SJCRH30 (cell line): ENCODE data around the gene TPRX1. TPM values are rescaled to one million over a fixed set of nuclear protein-coding genes. Genes with fewer than 3 reads are reported as not detected.
"Not testable (repeated sequence)": the region's sequence is repeated elsewhere in the genome, so short reads cannot be mapped to it uniquely, and the experiment has no call there.

Source experiments
- DNase-seq, 2 experiments: peaks; one replicate each; pipeline ENCODE4 v3.0.0-alpha.2; 2015 to 2020
- H3K27ac ChIP-seq: fragments of 250-450 bp; sonication (Bioruptor Pico); 2 replicates; pipeline ENCODE4 v1.5.1; 2020; ENCODE audit warnings: mild to moderate bottlenecking, moderate library complexity
- H3K27me3 ChIP-seq: fragments of 250-450 bp; sonication (Bioruptor Pico); 2 replicates; pipeline ENCODE4 v1.5.1; 2020; ENCODE audit warnings: mild to moderate bottlenecking, moderate library complexity
- H3K36me3 ChIP-seq: fragments of 250-450 bp; sonication (Bioruptor Pico); 2 replicates; pipeline ENCODE4 v1.5.1; 2020; ENCODE audit warnings: mild to moderate bottlenecking, moderate library complexity
- H3K4me1 ChIP-seq: fragments of 250-450 bp; sonication (Bioruptor Pico); 2 replicates; pipeline ENCODE4 v1.5.1; 2020; ENCODE audit warnings: mild to moderate bottlenecking, moderate library complexity
- H3K4me3 ChIP-seq: fragments of 250-450 bp; sonication (Bioruptor Pico); 2 replicates; pipeline ENCODE4 v1.5.1; 2020; ENCODE audit warnings: mild to moderate bottlenecking, moderate library complexity
- H3K9me3 ChIP-seq: fragments of 250-450 bp; sonication (Bioruptor Pico); replicated peaks from 2 replicates; pipeline ENCODE4 v1.5.1; 2020; ENCODE audit warnings: mild to moderate bottlenecking, moderate library complexity
- total RNA-seq: library from RNA; depleted of rRNA; stranded (reverse); fragments of >200 nt; shearing (Covaris generic); gene quantifications from 2 replicates; pipeline ENCODE4 v1.2.3, GENCODE V29; 2014

Gene TPRX1
- total RNA-seq, 1 experiment from 2014 or later, result not detected

- not testable (repeated sequence) for H3K4me3 ChIP-seq, H3K27ac ChIP-seq, H3K27me3 ChIP-seq, H3K36me3 ChIP-seq, DNase-seq, H3K9me3 ChIP-seq
- H3K4me1 ChIP-seq, result peaks cover 20% of the 10 kb centered on the region
Observed at GRCh38 chr19:47816270-47816669, 11.9 kb upstream of the TPRX1 start.

GRCh38 chr19:47813995-47814328 is 9.6 kb upstream of the TPRX1 start:
- Histone ChIP-seq H3K4me3 (no peak overlapping the region), H3K27me3 (no peaks in the 10 kb centered on the region), H3K4me1 (no peaks in the 10 kb centered on the region), H3K27ac (no peak overlapping the region), H3K36me3 (no peaks in the 10 kb centered on the region), H3K9me3 (no peaks in the 10 kb centered on the region)
- no peak for DNase-seq

- no peaks in the 10 kb centered on the region for H3K9me3 ChIP-seq
- no peaks in the 10 kb centered on the region for H3K27me3 ChIP-seq
- no peaks in the 10 kb centered on the region for H3K4me1 ChIP-seq
- peak; percentile 91 to 94 for DNase-seq
- no peak overlapping the region for H3K4me3 ChIP-seq
- no peak overlapping the region for H3K27ac ChIP-seq
- no peaks in the 10 kb centered on the region for H3K36me3 ChIP-seq
Observed at GRCh38 chr19:47813304-47813994, 9.1 kb upstream of the TPRX1 start.

- Histone ChIP-seq H3K27me3 (no peaks in the 10 kb centered on the region), H3K4me3 (no peak overlapping the region), H3K36me3 (no peaks in the 10 kb centered on the region), H3K4me1 (no peaks in the 10 kb centered on the region), H3K27ac (no peak overlapping the region), H3K9me3 (no peaks in the 10 kb centered on the region)
- DNase-seq, result no peak
Observed at GRCh38 chr19:47806435-47806834, 2.1 kb upstream of the TPRX1 start.

- Histone ChIP-seq H3K4me1 (no peaks in the 10 kb centered on the region), H3K9me3 (no peaks in the 10 kb centered on the region), H3K27me3 (no peaks in the 10 kb centered on the region), H3K27ac (no peak overlapping the region), H3K36me3 (no peaks in the 10 kb centered on the region), H3K4me3 (no peak overlapping the region)
- DNase-seq, result no peak
Observed at GRCh38 chr19:47805313-47805712, 962 bp upstream of the TPRX1 start.

GRCh38 chr19:47803671-47804070 is 680 bp downstream of the TPRX1 start:
- H3K4me1 ChIP-seq, DNase-seq, H3K4me3 ChIP-seq: not testable (repeated sequence)

GRCh38 chr19:47803148-47803547 is 1.2 kb downstream of the TPRX1 start:
- not testable (repeated sequence) for H3K27me3 ChIP-seq, H3K4me3 ChIP-seq, H3K36me3 ChIP-seq, H3K27ac ChIP-seq, DNase-seq, H3K9me3 ChIP-seq
- H3K4me1 ChIP-seq, result peaks cover 11% of the 10 kb centered on the region

More at GRCh38 chr19:47803671-47804070, 680 bp downstream of the TPRX1 start:
- not testable (repeated sequence) for H3K27me3 ChIP-seq, H3K9me3 ChIP-seq, H3K27ac ChIP-seq, H3K36me3 ChIP-seq

- no peak for DNase-seq
Observed at GRCh38 chr19:47802521-47803043, 1.8 kb downstream of the TPRX1 start.

GRCh38 chr19:47801270-47801669 is 3.1 kb downstream of the TPRX1 start:
- Histone ChIP-seq H3K4me1 (peaks cover 16% of the 10 kb centered on the region), H3K27me3 (peaks cover 4% of the 10 kb centered on the region; the same call in 1 of the 2 replicates), H3K9me3 (no peaks in the 10 kb centered on the region), H3K4me3 (no peak overlapping the region), H3K36me3 (no peaks in the 10 kb centered on the region), H3K27ac (no peak overlapping the region)
- DNase-seq, result no peak

More at GRCh38 chr19:47802521-47803043, 1.8 kb downstream of the TPRX1 start:
- Histone ChIP-seq H3K4me3 (no peak overlapping the region), H3K27ac (no peak overlapping the region), H3K9me3 (no peaks in the 10 kb centered on the region), H3K36me3 (no peaks in the 10 kb centered on the region), H3K4me1 (peaks cover 13% of the 10 kb centered on the region), H3K27me3 (peaks cover 4% of the 10 kb centered on the region; the same call in 1 of the 2 replicates)

GRCh38 chr19:47798904-47799266 is 5.5 kb downstream of the TPRX1 start:
- Histone ChIP-seq H3K4me1 (peaks cover 18% of the 10 kb centered on the region), H3K27ac (no peak overlapping the region), H3K9me3 (no peaks in the 10 kb centered on the region), H3K4me3 (no peak overlapping the region), H3K27me3 (peaks cover 4% of the 10 kb centered on the region; the same call in 1 of the 2 replicates), H3K36me3 (no peaks in the 10 kb centered on the region)
- peak; percentile 19 to 58 for DNase-seq

- no peak overlapping the region for H3K4me3 ChIP-seq
- peaks cover 18% of the 10 kb centered on the region for H3K4me1 ChIP-seq
- H3K9me3 ChIP-seq, result no peaks in the 10 kb centered on the region
- no peaks in the 10 kb centered on the region for H3K36me3 ChIP-seq
- peaks cover 4% of the 10 kb centered on the region; the same call in 1 of the 2 replicates for H3K27me3 ChIP-seq
- no peak overlapping the region for H3K27ac ChIP-seq
- DNase-seq, result peak; percentile 23 to 54
Observed at GRCh38 chr19:47797996-47798903, 6.1 kb downstream of the TPRX1 start.

GRCh38 chr19:47796785-47797184 is 7.6 kb downstream of the TPRX1 start:
- Histone ChIP-seq H3K9me3 (peaks cover 4% of the 10 kb centered on the region), H3K27me3 (peaks cover 4% of the 10 kb centered on the region; the same call in 1 of the 2 replicates), H3K36me3 (no peaks in the 10 kb centered on the region; the same call in 1 of the 2 replicates), H3K4me3 (no peak overlapping the region), H3K4me1 (peaks cover 18% of the 10 kb centered on the region), H3K27ac (no peak overlapping the region)
- no peak for DNase-seq

- Histone ChIP-seq H3K9me3 (peaks cover 4% of the 10 kb centered on the region), H3K36me3 (no peaks in the 10 kb centered on the region; the same call in 1 of the 2 replicates), H3K27ac (no peak overlapping the region), H3K27me3 (peaks cover 4% of the 10 kb centered on the region; the same call in 1 of the 2 replicates), H3K4me3 (no peak overlapping the region), H3K4me1 (peaks cover 18% of the 10 kb centered on the region)
- no peak for DNase-seq
Observed at GRCh38 chr19:47794526-47794925, 9.8 kb downstream of the TPRX1 start.

- Histone ChIP-seq H3K36me3 (no peaks in the 10 kb centered on the region; the same call in 1 of the 2 replicates), H3K4me1 (0 out of 2 replicates have a peak, but pooled peaks cover 6% of the 10 kb centered on the region), H3K27ac (no peak overlapping the region), H3K4me3 (no peak overlapping the region), H3K27me3 (no peaks in the 10 kb centered on the region), H3K9me3 (peaks cover 4% of the 10 kb centered on the region)
- no peak for DNase-seq
Observed at GRCh38 chr19:47792616-47793015, 11.7 kb downstream of the TPRX1 start.

- DNase-seq, result peak; percentile 71 to 72
- Histone ChIP-seq H3K27ac (no peak overlapping the region), H3K4me1 (peaks cover 14% of the 10 kb centered on the region), H3K4me3 (no peak overlapping the region), H3K36me3 (peaks cover 1% of the 10 kb centered on the region; the same call in 1 of the 2 replicates), H3K27me3 (no peaks in the 10 kb centered on the region), H3K9me3 (peaks cover 4% of the 10 kb centered on the region)
Observed at GRCh38 chr19:47790398-47790814, 13.9 kb downstream of the TPRX1 start.
